ENCODE measurements around the gene SPRED3. TPM values are rescaled to one million over a fixed set of nuclear protein-coding genes. Genes with fewer than 3 reads are reported as not detected.
"Not testable (repeated sequence)": the region's sequence is repeated elsewhere in the genome, so short reads cannot be mapped to it uniquely, and the experiment has no call there.

Gene SPRED3, protein sequence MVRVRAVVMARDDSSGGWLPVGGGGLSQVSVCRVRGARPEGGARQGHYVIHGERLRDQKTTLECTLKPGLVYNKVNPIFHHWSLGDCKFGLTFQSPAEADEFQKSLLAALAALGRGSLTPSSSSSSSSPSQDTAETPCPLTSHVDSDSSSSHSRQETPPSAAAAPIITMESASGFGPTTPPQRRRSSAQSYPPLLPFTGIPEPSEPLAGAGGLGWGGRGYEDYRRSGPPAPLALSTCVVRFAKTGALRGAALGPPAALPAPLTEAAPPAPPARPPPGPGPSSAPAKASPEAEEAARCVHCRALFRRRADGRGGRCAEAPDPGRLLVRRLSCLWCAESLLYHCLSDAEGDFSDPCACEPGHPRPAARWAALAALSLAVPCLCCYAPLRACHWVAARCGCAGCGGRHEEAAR
- total RNA-seq (ENCODE audit: unreplicated experiment), result 3.2 TPM
- long read RNA-seq, result 0 reads

DNA sequence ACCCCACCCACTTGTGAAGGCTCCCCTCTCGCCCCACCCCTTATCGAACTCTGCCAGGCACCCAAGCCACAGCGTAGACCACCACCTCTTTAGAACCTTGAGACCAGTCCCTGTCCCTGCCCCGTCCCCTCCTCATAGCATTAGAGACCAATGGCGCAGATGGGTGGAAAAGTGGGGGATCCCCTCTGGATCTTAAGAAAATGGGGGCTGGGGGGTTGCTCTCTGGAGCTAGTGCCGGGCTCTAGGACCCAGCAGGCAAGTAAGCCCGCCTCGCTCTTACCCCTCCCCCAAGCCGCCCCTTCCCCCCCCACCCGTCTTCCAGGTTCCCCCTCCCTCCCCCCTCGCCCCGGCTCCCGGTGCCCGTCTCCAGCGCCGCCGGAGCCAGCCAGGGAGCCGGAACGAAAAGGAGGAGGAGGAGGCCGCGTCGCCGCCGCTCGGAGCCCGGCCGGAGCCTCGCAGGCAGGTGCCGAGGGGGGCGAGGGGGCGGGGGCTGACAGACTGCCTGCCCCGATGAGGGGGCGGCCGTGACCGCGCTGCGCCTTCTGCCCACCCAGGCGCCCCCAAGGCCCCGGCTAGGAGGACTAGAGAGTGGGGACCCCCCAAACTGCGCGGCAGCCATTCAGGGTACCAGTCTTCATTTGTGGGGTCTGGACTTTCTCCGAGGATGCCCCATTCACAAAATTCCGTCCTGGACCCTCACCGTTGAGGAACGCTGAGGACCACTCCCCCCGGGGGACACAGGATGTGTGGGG lies at the start of gene SPRED3:
TSS of gene SPRED3 (plus strand) at position 349 of the 752 bp plus-strand sequence. CDS start 1,606 bp downstream, outside the sequence.
- Mint-ChIP-seq H3K9me3 (ENCODE audit: unreplicated experiment) (no peaks in the 10 kb centered on the region), H3K36me3 (ENCODE audit: low read depth, unreplicated experiment) (peaks cover 8% of the 10 kb centered on the region), H3K27ac (ENCODE audit: unreplicated experiment) (peak within 1 kb of the TSS; percentile 26), H3K27me3 (ENCODE audit: unreplicated experiment) (peaks cover 26% of the 10 kb centered on the region), H3K4me1 (ENCODE audit: unreplicated experiment) (peaks cover 12% of the 10 kb centered on the region), H3K4me3 (ENCODE audit: unreplicated experiment) (peak within 1 kb of the TSS; percentile 95)
- TF ChIP-seq, protein P1, sequence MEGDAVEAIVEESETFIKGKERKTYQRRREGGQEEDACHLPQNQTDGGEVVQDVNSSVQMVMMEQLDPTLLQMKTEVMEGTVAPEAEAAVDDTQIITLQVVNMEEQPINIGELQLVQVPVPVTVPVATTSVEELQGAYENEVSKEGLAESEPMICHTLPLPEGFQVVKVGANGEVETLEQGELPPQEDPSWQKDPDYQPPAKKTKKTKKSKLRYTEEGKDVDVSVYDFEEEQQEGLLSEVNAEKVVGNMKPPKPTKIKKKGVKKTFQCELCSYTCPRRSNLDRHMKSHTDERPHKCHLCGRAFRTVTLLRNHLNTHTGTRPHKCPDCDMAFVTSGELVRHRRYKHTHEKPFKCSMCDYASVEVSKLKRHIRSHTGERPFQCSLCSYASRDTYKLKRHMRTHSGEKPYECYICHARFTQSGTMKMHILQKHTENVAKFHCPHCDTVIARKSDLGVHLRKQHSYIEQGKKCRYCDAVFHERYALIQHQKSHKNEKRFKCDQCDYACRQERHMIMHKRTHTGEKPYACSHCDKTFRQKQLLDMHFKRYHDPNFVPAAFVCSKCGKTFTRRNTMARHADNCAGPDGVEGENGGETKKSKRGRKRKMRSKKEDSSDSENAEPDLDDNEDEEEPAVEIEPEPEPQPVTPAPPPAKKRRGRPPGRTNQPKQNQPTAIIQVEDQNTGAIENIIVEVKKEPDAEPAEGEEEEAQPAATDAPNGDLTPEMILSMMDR (IDR thresholded peaks at IDR 0.05; ENCODE audit: unreplicated experiment), result no peak
- peak; percentile 33 for DNase-seq (ENCODE audit: low spot score)

DNA sequence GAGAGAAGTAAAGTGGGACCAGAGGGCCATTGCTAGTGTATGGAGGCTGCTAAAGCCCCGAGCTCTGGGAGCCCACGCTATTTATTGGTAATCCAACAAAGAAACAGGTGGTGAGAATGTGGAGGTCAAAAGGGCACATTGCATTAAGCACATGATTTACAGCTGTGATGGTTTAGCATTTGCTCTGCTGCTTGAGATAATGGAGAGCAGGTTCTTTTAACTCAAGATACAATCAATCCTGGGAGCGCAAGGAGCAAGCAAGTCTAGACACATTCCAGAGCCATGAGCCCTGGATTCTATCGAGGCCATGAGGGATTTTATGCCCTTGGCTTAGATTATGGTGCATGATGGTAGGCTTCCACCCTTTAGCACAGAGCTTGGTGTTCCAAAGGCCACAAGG lies 49.5 kb upstream of the SPRED3 start:
- H3K27ac Mint-ChIP-seq (ENCODE audit: unreplicated experiment); H3K4me1 Mint-ChIP-seq (ENCODE audit: unreplicated experiment); H3K27me3 Mint-ChIP-seq (ENCODE audit: unreplicated experiment); H3K36me3 Mint-ChIP-seq (ENCODE audit: low read depth, unreplicated experiment); H3K4me3 Mint-ChIP-seq (ENCODE audit: unreplicated experiment); DNase-seq (ENCODE audit: low spot score); H3K9me3 Mint-ChIP-seq (ENCODE audit: unreplicated experiment): not testable (repeated sequence)

DNA sequence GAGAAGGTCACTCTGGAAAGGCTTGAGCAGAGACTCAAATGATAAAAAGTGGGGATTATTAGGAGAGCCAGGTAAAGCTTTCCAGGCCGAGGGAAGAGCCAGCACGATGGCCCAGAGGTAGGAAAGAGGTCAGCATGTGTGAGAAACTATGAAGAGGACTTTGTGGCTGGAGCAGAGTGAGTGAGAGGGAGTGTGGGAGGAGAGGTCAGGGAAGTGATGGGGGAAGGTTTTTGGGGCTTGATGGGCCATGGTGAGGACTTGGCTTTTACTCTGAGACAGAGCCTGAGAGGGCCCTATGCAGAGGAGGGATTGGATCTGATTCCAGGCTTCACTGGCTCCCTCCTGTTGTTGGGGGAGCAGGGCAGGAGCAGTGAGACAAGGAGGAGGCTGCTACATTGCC lies 47.6 kb upstream of the SPRED3 start:
- TF ChIP-seq, protein P1 (IDR thresholded peaks at IDR 0.05; ENCODE audit: unreplicated experiment), result no peak
- Mint-ChIP-seq H3K4me1 (ENCODE audit: unreplicated experiment) (peaks cover 7% of the 10 kb centered on the region), H3K27me3 (ENCODE audit: unreplicated experiment) (peaks cover 4% of the 10 kb centered on the region), H3K4me3 (ENCODE audit: unreplicated experiment) (no peak overlapping the region), H3K9me3 (ENCODE audit: unreplicated experiment) (no peaks in the 10 kb centered on the region), H3K36me3 (ENCODE audit: low read depth, unreplicated experiment) (peaks cover 2% of the 10 kb centered on the region), H3K27ac (ENCODE audit: unreplicated experiment) (no peak overlapping the region)
- DNase-seq (ENCODE audit: low spot score), result no peak

DNA sequence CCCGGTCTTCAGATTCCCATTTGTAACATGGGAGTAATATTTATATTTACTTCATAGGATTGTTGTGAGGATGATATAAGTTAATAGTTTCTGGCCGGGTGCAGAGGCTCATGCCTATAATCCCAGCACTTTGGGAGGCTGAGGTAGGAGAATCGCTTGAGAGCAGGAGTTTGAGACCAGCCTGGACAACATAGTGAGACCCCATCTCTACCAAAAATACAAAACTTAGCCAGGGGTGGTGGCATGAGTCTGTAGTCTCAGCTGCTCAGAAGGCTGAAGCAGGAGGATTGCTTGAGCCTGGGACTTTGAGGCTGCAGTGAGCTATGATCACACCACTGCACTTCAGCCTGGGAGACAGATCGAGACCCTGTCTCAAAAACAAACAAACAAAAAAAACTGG lies 41.7 kb upstream of the SPRED3 start:
- Mint-ChIP-seq H3K27ac (ENCODE audit: unreplicated experiment) (no peak overlapping the region), H3K4me3 (ENCODE audit: unreplicated experiment) (no peak overlapping the region), H3K4me1 (ENCODE audit: unreplicated experiment) (no peaks in the 10 kb centered on the region), H3K36me3 (ENCODE audit: low read depth, unreplicated experiment) (peaks cover 5% of the 10 kb centered on the region), H3K9me3 (ENCODE audit: unreplicated experiment) (no peaks in the 10 kb centered on the region), H3K27me3 (ENCODE audit: unreplicated experiment) (peaks cover 6% of the 10 kb centered on the region)
- DNase-seq (ENCODE audit: low spot score), result no peak
- TF ChIP-seq, protein P1 (IDR thresholded peaks at IDR 0.05; ENCODE audit: unreplicated experiment), result no peak

DNA sequence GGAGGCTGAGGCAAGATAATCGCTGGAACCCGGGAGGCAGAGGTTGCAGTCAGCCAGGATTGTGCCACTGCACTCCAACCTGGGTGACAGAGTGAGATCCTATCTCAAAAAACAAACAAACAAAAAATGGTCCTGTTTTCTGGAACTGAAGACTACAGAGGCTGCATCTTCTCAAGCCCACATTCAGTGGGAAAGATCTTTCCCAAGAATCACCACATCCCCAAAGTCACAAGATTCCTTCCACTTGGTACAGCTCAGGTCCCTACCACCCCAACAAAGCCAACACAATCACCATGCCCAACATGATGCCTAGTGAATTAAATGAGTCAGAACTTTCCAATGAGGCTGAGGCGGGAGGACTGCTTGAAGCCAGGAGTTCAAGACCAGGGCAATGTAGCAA lies 37.6 kb upstream of the SPRED3 start:
- Mint-ChIP-seq H3K4me3 (ENCODE audit: unreplicated experiment) (no peak overlapping the region), H3K27ac (ENCODE audit: unreplicated experiment) (no peak overlapping the region), H3K36me3 (ENCODE audit: low read depth, unreplicated experiment) (peaks cover 3% of the 10 kb centered on the region), H3K27me3 (ENCODE audit: unreplicated experiment) (peaks cover 6% of the 10 kb centered on the region), H3K9me3 (ENCODE audit: unreplicated experiment) (no peaks in the 10 kb centered on the region), H3K4me1 (ENCODE audit: unreplicated experiment) (no peaks in the 10 kb centered on the region)
- DNase-seq (ENCODE audit: low spot score), result no peak
- TF ChIP-seq, protein P1 (IDR thresholded peaks at IDR 0.05; ENCODE audit: unreplicated experiment), result no peak

Data from endothelial cell (in vitro differentiated cells).